ENCODE measurements around the gene RAB12.

DNA sequence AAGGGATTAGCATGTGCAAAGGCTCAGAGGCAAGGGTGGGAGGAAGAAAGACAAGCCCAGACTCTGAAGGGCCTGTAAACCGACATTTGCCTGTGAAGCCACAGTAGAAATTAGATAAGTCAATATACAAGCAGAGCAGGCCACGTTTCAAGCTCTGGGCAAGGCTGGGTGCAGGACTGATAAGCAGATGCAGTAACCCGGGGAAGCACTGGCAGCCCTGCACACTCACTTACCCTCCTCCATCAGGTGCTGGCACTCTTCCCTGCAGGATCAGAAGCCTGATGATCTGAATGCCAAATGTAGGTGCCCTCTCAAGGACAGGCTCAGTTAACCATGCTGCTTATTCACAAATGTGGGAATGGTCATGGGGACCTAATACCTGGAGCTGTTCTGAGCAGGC lies 46.3 kb upstream of the RAB12 start:
- TF ChIP-seq, protein P1, sequence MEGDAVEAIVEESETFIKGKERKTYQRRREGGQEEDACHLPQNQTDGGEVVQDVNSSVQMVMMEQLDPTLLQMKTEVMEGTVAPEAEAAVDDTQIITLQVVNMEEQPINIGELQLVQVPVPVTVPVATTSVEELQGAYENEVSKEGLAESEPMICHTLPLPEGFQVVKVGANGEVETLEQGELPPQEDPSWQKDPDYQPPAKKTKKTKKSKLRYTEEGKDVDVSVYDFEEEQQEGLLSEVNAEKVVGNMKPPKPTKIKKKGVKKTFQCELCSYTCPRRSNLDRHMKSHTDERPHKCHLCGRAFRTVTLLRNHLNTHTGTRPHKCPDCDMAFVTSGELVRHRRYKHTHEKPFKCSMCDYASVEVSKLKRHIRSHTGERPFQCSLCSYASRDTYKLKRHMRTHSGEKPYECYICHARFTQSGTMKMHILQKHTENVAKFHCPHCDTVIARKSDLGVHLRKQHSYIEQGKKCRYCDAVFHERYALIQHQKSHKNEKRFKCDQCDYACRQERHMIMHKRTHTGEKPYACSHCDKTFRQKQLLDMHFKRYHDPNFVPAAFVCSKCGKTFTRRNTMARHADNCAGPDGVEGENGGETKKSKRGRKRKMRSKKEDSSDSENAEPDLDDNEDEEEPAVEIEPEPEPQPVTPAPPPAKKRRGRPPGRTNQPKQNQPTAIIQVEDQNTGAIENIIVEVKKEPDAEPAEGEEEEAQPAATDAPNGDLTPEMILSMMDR (conservative IDR thresholded peaks at IDR 0.05 in 1 of 2, IDR thresholded peaks at IDR 0.05 in 1 of 2; ENCODE audit: extremely low read depth in 1 of 2, insufficient read depth in 1 of 2, low read depth in 1 of 2, low read length in 2 of 2): no peak
- TF ChIP-seq EZH2 (IDR thresholded peaks at IDR 0.05; ENCODE audit: borderline replicate concordance, low read length): no peak
